ENCODE data around the gene CXCL3.
"Not testable (repeated sequence)": the region's sequence is repeated elsewhere in the genome, so short reads cannot be mapped to it uniquely, and the experiment has no call there.

GRCh38 chr4:74079024-74079423 lies 40.5 kb upstream of the CXCL3 start:
- not testable (repeated sequence) for TF ChIP-seq CTCF, POLR2A (IDR thresholded peaks at IDR 0.05)
